Fibroblast of lung (primary cell): ENCODE measurements around the gene ALDOA.

Experiments
- CTCF ChIP-seq, 2 donors: IDR thresholded peaks in 1 of 2; conservative IDR thresholded peaks in 1 of 2; 1 replicate in 1 of 2; 2 replicates in 1 of 2; pipeline ENCODE4 v1.5.1; 2011 to 2012; ENCODE audit warnings: low read length in 2 of 2, control low read depth in 1 of 2, inconsistent platforms in 1 of 2, low read depth in 1 of 2, mild to moderate bottlenecking in 1 of 2
- EZH2 ChIP-seq: IDR thresholded peaks from 2 replicates; pipeline ENCODE4 v1.5.1; 2012; ENCODE audit warnings: low read length, control low read depth, mild to moderate bottlenecking; ENCODE audit errors: missing control alignments

- TF ChIP-seq CTCF (conservative IDR thresholded peaks at IDR 0.05 in 1 of 2, IDR thresholded peaks at IDR 0.05 in 1 of 2; ENCODE audit: low read depth in 1 of 2, low read length in 2 of 2) = no peak
- TF ChIP-seq EZH2 = no peak
Observed at GRCh38 chr16:30104090-30104489, 38.5 kb downstream of the ALDOA start.
